ENCODE measurements around the gene LCE1B.

- TF ChIP-seq CTCF (IDR thresholded peaks at IDR 0.05) (no peak), POLR2A (IDR thresholded peaks at IDR 0.05) (no peak)
Observed at GRCh38 chr1:152777510-152778137, 34.1 kb upstream of the LCE1B start.
